SU-DHL-6 (cell line): ENCODE measurements around the gene SORCS2.

Experiments
- EZH2phosphoT487 ChIP-seq: fragments of 200-600 bp; sonication (generic), shearing (Covaris generic); conservative IDR thresholded peaks from 2 replicates; pipeline ENCODE4 v1.6.1; 2018; ENCODE audit warnings: mild to moderate bottlenecking, antibody characterized with exemption, low read length, moderate library complexity, mixed read lengths
- TF ChIP-seq, protein P1 (sequence below): fragments of 200-600 bp; sonication (generic); IDR thresholded peaks from one replicate; pipeline ENCODE4 v1.5.1; 2017; ENCODE audit warnings: antibody characterized with exemption, mild to moderate bottlenecking, low read length, moderate library complexity; ENCODE audit not compliant: insufficient read depth, poor library complexity, severe bottlenecking

DNA sequence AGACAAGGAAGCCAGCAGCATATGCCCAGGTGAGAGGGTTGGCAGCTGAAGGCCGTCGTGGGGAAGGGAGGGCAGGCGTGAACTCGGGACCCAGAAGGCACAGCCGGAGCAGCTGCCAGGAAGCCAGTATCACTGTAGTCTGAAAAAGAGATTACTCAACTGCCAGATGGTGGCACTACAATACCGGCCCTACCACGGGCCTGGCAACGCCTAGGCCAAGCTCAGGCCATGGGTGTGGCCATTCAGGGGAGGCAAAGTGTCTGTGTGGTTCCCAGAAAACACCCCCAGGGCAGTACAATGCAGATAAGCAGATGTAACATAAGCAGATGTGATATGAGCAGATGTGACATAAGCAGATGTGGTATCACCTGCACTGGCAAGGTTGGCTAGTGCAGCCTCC is 511.4 kb downstream of the SORCS2 start:
- TF ChIP-seq, protein P1, sequence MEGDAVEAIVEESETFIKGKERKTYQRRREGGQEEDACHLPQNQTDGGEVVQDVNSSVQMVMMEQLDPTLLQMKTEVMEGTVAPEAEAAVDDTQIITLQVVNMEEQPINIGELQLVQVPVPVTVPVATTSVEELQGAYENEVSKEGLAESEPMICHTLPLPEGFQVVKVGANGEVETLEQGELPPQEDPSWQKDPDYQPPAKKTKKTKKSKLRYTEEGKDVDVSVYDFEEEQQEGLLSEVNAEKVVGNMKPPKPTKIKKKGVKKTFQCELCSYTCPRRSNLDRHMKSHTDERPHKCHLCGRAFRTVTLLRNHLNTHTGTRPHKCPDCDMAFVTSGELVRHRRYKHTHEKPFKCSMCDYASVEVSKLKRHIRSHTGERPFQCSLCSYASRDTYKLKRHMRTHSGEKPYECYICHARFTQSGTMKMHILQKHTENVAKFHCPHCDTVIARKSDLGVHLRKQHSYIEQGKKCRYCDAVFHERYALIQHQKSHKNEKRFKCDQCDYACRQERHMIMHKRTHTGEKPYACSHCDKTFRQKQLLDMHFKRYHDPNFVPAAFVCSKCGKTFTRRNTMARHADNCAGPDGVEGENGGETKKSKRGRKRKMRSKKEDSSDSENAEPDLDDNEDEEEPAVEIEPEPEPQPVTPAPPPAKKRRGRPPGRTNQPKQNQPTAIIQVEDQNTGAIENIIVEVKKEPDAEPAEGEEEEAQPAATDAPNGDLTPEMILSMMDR, result no peak
- TF ChIP-seq EZH2phosphoT487, result no peak
